Calu3 (cell line): ENCODE data around the gene ARHGAP19. TPM values are rescaled to one million over a fixed set of nuclear protein-coding genes. Genes with fewer than 3 reads are reported as not detected.
A peak's percentile ranks its signal among the peaks of the same experiment; 100 is the strongest.

Experiments used
- BruUV-seq: library from RNA; stranded (reverse); fragments of 400-500 nt; replicated peaks from 2 replicates; lab custom pipeline; 2021; lab: Mats Ljungman, UMichigan
- CTCF ChIA-PET: fragments of 300-600 bp; sonication (Branson Sonifier 250); formaldehyde crosslinking; loops from one replicate; lab custom pipeline; 2022; ENCODE audit warnings: antibody characterized with exemption; lab: Charles Lee
- DNase-seq: peaks from one replicate; pipeline ENCODE4 v3.0.0; 2022
- H3K27ac Mint-ChIP-seq: one replicate; pipeline ENCODE4 v1.8.0; 2022; ENCODE audit warnings: mixed read lengths; ENCODE audit not compliant: unreplicated experiment
- H3K27me3 Mint-ChIP-seq: one replicate; pipeline ENCODE4 v1.8.0; 2022; ENCODE audit warnings: mixed read lengths; ENCODE audit not compliant: unreplicated experiment
- H3K36me3 Mint-ChIP-seq: one replicate; pipeline ENCODE4 v1.8.0; 2022; ENCODE audit warnings: mild to moderate bottlenecking, moderate library complexity, mixed read lengths; ENCODE audit not compliant: insufficient read depth, unreplicated experiment
- H3K4me1 Mint-ChIP-seq: one replicate; pipeline ENCODE4 v1.8.0; 2022; ENCODE audit warnings: mild to moderate bottlenecking, low read depth, mixed read lengths; ENCODE audit not compliant: unreplicated experiment
- H3K4me3 Mint-ChIP-seq: one replicate; pipeline ENCODE4 v1.8.0; 2022; ENCODE audit warnings: mild to moderate bottlenecking, low read depth, moderate library complexity, mixed read lengths; ENCODE audit not compliant: unreplicated experiment
- H3K9me3 Mint-ChIP-seq: one replicate; pipeline ENCODE4 v1.8.0; 2022; ENCODE audit warnings: low read depth, mixed read lengths; ENCODE audit not compliant: unreplicated experiment
- CTCF ChIP-seq: fragments of 200-600 bp; IDR thresholded peaks from one replicate; pipeline ENCODE4 v1.8.0; 2022; ENCODE audit warnings: antibody characterized with exemption; ENCODE audit not compliant: unreplicated experiment
- intact Hi-C: fragments of 100-400 bp; cut with micrococcal nuclease; formaldehyde crosslinking; loops from one replicate; pipeline ENCODE4 v1.10.0; 2022; ENCODE audit not compliant: unreplicated experiment
- total RNA-seq: library from RNA; stranded (reverse); gene quantifications from 2 replicates; pipeline ENCODE4 v1.2.3, GENCODE V29; 2022

The ARHGAP19 gene
- total RNA-seq, 1 experiment from 2014 or later: 6.7 TPM

GRCh38 chr10:97195706-97196222 is 96.7 kb downstream of the ARHGAP19 start:
- intact Hi-C loops: no loop called here
- TF ChIP-seq CTCF: no peak
- CTCF ChIA-PET: interaction anchor here (0.6 to 1.3 kb wide), 4 partner anchors 63 to 158 kb away, joined by 3 to 4 read pairs (median 3); no protein-coding TSS in a partner anchor
- H3K27ac Mint-ChIP-seq: no peak overlapping the region
- no peaks in the 10 kb centered on the region for H3K9me3 Mint-ChIP-seq
- no peaks in the 10 kb centered on the region for H3K4me1 Mint-ChIP-seq
- BruUV-seq: no TSS peak
- DNase-seq: no peak
- no peaks in the 10 kb centered on the region for H3K36me3 Mint-ChIP-seq
- peaks cover 41% of the 10 kb centered on the region for H3K27me3 Mint-ChIP-seq
- H3K4me3 Mint-ChIP-seq: peak overlapping the region; percentile 58

DNA sequence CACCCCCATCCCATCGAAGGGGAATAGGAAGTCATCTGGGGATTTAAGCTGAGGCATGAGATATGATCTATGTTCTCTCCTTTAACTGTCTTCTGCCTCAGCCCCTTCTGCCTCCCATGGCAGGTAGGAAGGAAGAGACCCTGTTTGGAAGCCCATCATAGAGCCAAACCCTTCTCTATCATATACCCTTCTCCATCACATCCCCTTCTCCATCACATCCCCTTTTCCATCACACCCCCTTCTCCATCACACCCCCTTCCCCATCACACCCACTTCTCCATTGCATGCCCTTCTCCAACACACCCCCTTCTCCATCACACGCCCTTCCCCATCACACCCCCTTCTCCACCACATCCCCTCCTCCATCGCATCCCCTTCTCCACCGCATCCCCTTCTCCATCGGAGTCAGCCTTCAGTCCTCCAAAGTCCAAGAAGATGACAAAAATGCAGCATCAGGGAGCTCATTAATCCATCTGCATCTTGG is 99.4 kb downstream of the ARHGAP19 start:
- H3K9me3 Mint-ChIP-seq: no peaks in the 10 kb centered on the region
- DNase-seq: no peak
- BruUV-seq: no TSS peak
- H3K4me3 Mint-ChIP-seq: no peak overlapping the region
- CTCF ChIA-PET: no interaction called here
- intact Hi-C loops: no loop called here
- H3K36me3 Mint-ChIP-seq: no peaks in the 10 kb centered on the region
- H3K27me3 Mint-ChIP-seq: peaks cover 22% of the 10 kb centered on the region
- H3K27ac Mint-ChIP-seq: no peak overlapping the region
- TF ChIP-seq CTCF: no peak
- H3K4me1 Mint-ChIP-seq: no peaks in the 10 kb centered on the region

GRCh38 chr10:97190450-97190849 is 102.0 kb downstream of the ARHGAP19 start:
- Mint-ChIP-seq H3K9me3 (no peaks in the 10 kb centered on the region), H3K36me3 (no peaks in the 10 kb centered on the region), H3K4me1 (no peaks in the 10 kb centered on the region), H3K27me3 (peaks cover 7% of the 10 kb centered on the region), H3K4me3 (no peak overlapping the region), H3K27ac (no peak overlapping the region)
- CTCF ChIA-PET: no interaction called here
- no TSS peak for BruUV-seq
- intact Hi-C loops: no loop called here
- TF ChIP-seq CTCF: no peak
- DNase-seq: no peak

DNA sequence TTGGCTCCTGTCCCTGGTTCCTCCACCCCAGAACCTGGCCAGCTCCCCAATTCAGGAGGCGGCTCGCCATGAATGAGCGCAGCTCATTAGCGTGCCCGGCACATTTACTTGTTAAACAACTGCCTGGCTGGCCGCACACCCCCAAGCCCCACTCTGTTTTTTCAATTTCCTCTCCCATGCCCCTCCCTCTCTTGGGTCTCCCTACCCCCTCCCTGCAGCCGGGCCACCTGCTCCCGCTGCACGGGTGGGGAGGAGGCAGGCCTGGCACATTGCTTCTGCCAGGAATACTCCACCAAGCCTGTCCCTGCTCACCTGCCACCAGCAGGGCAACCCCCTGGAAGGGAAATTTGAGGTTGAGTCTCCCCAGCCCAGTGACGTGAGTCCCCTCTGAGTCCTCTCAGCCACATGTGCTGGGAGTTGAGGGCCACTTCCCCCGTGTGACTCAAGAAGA is 104.2 kb downstream of the ARHGAP19 start:
- intact Hi-C loops: no loop called here
- no TSS peak for BruUV-seq
- no peak overlapping the region for H3K4me3 Mint-ChIP-seq
- no peak for DNase-seq
- H3K4me1 Mint-ChIP-seq: no peaks in the 10 kb centered on the region
- no peak for TF ChIP-seq CTCF
- no peaks in the 10 kb centered on the region for H3K36me3 Mint-ChIP-seq
- no peaks in the 10 kb centered on the region for H3K9me3 Mint-ChIP-seq
- no peaks in the 10 kb centered on the region for H3K27me3 Mint-ChIP-seq
- CTCF ChIA-PET: no interaction called here
- H3K27ac Mint-ChIP-seq: no peak overlapping the region
